SH-SY5Y (cell line): ENCODE results near the gene POU6F2.

Experiments
- GATA2 ChIP-seq: IDR thresholded peaks from 2 replicates; pipeline ENCODE4 v1.6.1; 2011; ENCODE audit warnings: mild to moderate bottlenecking, low read depth, low read length
- GATA3 ChIP-seq: IDR thresholded peaks from 2 replicates; pipeline ENCODE4 v1.6.1; 2011; ENCODE audit warnings: low read depth, mild to moderate bottlenecking, low read length, moderate library complexity

The POU6F2 gene

GRCh38 chr7:39280337-39280736, 302.6 kb downstream of the POU6F2 start:
- TF ChIP-seq GATA3 = no peak
- TF ChIP-seq GATA2 = no peak

GRCh38 chr7:39285256-39285655, 307.5 kb downstream of the POU6F2 start:
- TF ChIP-seq GATA3 (no peak), GATA2 (no peak)

DNA sequence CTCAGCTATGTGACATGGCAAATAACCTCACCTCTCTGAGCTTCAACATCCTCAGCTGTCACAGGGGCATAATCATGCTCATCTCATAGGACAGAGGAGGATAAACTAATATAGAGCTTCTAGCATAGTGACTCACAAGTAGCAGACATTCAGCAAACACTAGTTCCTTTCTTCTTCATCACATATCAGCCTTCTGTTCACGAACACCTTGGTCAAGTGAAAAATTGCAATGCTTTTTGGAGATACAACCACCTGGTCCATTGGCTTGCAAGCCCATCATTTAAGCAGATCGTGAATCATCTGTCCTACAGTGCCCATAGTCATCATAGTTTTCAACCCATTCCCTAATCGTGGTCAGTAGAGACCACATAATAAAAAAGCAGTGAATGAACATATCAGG, 310.6 kb downstream of the POU6F2 start:
- TF ChIP-seq GATA3 (no peak), GATA2 (no peak)

- no peak for TF ChIP-seq GATA3
- TF ChIP-seq GATA2 = no peak
Observed at GRCh38 chr7:39291628-39292410, 314.1 kb downstream of the POU6F2 start.

DNA sequence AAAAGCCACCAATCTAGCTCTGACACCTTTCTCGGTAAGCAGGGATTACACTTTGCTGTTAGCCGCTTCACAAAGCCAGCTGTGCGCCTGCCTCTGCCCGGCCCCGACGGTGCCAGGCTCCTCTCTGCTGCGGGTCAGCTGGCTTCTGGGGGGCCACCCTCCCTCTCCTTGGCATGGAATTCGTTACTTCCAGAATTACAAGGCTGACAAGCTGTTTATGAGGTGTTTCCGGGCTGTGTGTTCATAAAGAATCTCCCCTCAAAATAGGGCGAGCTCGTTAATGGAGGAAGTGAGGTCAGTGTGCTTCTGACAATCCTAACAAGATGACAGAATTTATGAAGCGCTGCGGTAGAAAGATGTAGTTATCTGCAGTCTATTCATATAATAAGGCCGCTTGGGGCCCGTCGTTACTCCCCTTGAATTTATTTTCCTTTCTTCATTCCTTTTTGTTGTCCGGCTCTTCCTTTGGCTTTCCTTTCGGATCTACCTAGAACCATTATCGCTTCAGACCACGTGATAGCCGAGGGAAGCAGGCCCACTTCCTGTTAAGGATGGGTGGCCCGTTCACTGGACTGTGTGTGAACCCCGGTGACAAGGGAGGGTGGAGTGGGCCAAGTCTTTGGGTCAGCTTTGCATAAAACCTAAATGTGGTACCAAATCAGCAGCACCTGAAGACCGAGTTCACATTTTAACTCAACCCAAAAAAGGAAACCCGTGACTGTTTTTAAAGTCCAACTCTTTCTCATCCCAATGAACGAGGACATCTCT, 315.5 kb downstream of the POU6F2 start:
- no peak for TF ChIP-seq GATA2
- no peak for TF ChIP-seq GATA3

DNA sequence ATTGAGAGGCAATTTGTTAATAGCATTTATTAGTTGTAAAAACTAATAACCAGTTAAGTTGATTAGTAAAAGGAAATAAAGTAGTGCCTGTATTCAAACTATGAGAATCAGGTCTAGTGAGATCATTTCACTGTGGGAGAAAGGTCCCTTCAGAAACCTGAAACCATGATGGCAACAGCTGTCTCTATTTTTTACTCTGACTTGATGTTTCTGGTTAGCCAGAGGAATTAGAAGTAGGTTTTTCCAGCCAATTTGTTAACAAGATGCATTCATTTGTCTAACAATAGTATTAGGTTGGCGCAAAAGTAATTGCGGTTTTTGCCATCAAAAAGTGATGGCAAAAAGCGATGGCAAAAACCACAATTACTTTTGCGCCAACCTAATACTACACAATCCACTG, 316.3 kb downstream of the POU6F2 start:
- TF ChIP-seq GATA3 (no peak), GATA2 (no peak)

GRCh38 chr7:39295796-39296195, 318.1 kb downstream of the POU6F2 start:
- no peak for TF ChIP-seq GATA2
- no peak for TF ChIP-seq GATA3

DNA sequence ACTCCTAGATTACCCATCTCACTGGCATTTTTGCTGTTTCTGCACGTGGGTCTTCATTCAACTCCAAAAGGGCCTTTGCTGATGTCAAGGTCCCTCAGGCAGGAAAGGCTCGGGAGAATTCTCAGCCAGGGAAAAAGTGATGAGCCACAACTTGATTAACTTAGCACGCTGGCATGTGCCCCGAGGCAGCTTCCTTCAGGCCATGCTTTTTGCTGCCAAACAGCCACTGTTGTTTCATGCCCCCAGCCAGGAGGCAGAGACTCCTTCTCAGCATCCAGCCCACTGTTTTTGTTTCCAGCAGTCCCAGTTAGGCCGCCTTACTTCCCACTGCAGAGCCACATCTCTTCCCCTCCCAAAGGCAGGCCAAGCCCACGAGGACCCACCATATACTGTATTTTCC, 322.0 kb downstream of the POU6F2 start:
- no peak for TF ChIP-seq GATA2
- no peak for TF ChIP-seq GATA3

- TF ChIP-seq GATA3 (no peak), GATA2 (no peak)
Observed at GRCh38 chr7:39300276-39300675, 322.6 kb downstream of the POU6F2 start.

DNA sequence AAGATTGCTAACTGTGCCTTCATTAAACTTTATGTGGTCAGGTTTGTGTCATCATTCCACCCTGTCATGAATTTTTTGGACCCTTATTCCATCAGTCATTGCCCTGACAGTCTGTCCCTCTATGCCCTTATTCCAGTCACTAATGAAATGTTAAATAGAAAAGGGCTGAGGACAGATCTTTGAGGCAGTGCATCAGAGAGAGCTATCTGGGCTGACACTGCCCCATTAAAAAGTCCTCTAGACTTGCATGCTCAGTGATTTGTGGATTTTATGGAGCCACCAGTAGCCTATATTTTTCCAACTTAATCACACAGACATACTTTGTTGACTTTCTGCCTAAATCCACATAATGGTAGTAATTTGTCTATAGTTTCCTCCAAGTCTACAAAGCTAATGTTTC, 323.8 kb downstream of the POU6F2 start:
- no peak for TF ChIP-seq GATA3
- TF ChIP-seq GATA2 = no peak

- no peak for TF ChIP-seq GATA2
- no peak for TF ChIP-seq GATA3
Observed at GRCh38 chr7:39304178-39304577, 326.5 kb downstream of the POU6F2 start.

DNA sequence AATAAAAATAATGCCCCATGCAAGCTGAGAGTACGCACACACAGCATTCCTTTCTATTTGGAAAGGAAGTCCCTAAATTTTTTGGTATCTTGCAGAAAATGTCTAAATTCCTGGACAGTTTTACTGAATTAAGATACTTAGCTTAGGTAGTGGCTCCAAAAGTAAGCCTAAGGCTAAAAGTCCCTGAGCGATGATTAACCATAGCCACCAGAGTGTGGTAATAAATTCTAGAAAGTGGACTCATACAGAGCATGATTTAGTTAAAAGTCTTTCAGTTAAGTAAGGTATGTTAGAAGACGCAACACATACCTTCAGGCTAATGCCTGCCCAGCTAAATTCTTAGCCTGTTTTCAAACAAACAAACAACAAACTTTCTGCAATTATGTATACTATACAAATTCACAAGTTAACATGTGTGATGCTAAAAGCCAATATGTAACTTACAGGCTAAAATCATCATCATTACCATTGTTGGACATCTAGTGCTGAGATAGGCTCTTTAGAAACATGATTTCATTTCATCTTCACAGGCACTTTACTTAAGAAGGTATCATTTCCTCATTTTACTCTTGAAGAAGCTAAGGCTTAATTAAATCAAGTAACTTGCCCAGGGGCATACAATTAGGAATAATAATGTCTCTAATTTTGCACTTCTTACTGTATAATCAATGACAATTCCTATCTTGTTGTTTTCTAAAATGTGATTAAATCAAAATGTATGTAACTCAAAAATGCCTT, 327.1 kb downstream of the POU6F2 start:
- TF ChIP-seq GATA3 (no peak), GATA2 (no peak)

GRCh38 chr7:39306016-39306570, 328.4 kb downstream of the POU6F2 start:
- TF ChIP-seq GATA2 = no peak
- TF ChIP-seq GATA3 = no peak

- no peak for TF ChIP-seq GATA2
- no peak for TF ChIP-seq GATA3
Observed at GRCh38 chr7:39310699-39311098, 333.0 kb downstream of the POU6F2 start.
